ENCODE data around the gene TAF11.
"Not testable (repeated sequence)": the region's sequence is repeated elsewhere in the genome, so short reads cannot be mapped to it uniquely, and the experiment has no call there.

Gene TAF11
- 48.5 to 125 (median 60.2) reads per million in 3 experiments for total RNA-seq

- peak; percentile 87 for DNase-seq
These were observed at the start of gene TAF11 for GRCh38 chr6:34887753-34888513. Gene TAF11 (minus strand): TSS chr6:34888042. CDS start chr6:34887957, 85 bp downstream.

- no peak for DNase-seq
These were observed 46.7 kb upstream of the TAF11 start for GRCh38 chr6:34934516-34934915.

- not testable (repeated sequence) for DNase-seq
These were observed 44.4 kb upstream of the TAF11 start for GRCh38 chr6:34932202-34932601.

- no peak for DNase-seq
These were observed 42.4 kb upstream of the TAF11 start for GRCh38 chr6:34930221-34930620.

- no peak for DNase-seq
These were observed 41.6 kb upstream of the TAF11 start for GRCh38 chr6:34929241-34929978.

- no peak for DNase-seq
These were observed 40.9 kb upstream of the TAF11 start for GRCh38 chr6:34928695-34929094.

- no peak for DNase-seq
These were observed 40.4 kb upstream of the TAF11 start for GRCh38 chr6:34928220-34928619.

- no peak for DNase-seq
These were observed 38.8 kb upstream of the TAF11 start for GRCh38 chr6:34926655-34927054.

GRCh38 chr6:34924831-34925625 lies 37.2 kb upstream of the TAF11 start:
- no peak for DNase-seq

GRCh38 chr6:34922177-34922663 lies 34.4 kb upstream of the TAF11 start:
- DNase-seq = no peak

- DNase-seq = no peak
These were observed 32.3 kb upstream of the TAF11 start for GRCh38 chr6:34920097-34920496.

GRCh38 chr6:34919651-34920050 lies 31.8 kb upstream of the TAF11 start:
- no peak for DNase-seq

GRCh38 chr6:34917626-34918285 lies 29.9 kb upstream of the TAF11 start:
- no peak for DNase-seq

GRCh38 chr6:34916348-34916967 lies 28.6 kb upstream of the TAF11 start:
- no peak for DNase-seq

GRCh38 chr6:34914358-34914757 lies 26.5 kb upstream of the TAF11 start:
- no peak for DNase-seq

- DNase-seq = peak; percentile 61
These were observed 25.0 kb upstream of the TAF11 start for GRCh38 chr6:34912715-34913464.

GRCh38 chr6:34911822-34912221 lies 24.0 kb upstream of the TAF11 start:
- DNase-seq = no peak

GRCh38 chr6:34909320-34909883 lies 21.6 kb upstream of the TAF11 start:
- DNase-seq = no peak

- no peak for DNase-seq
These were observed 20.4 kb upstream of the TAF11 start for GRCh38 chr6:34908194-34908593.

GRCh38 chr6:34906826-34907225 lies 19.0 kb upstream of the TAF11 start:
- no peak for DNase-seq
